Measurements from ENCODE around the gene EMP1. TPM values are rescaled to one million over a fixed set of nuclear protein-coding genes. Genes with fewer than 3 reads are reported as not detected.

Gene EMP1
- total RNA-seq, 1 experiment from 2014 or later, result 0.63 TPM

GRCh38 chr12:13154027-13154538 lies 42.4 kb upstream of the EMP1 start:
- Mint-ChIP-seq H3K4me1 (peaks cover 23 to 28% of the 10 kb centered on the region in 2 experiments), H3K4me3 (no peak overlapping the region), H3K27me3 (ENCODE audit: low read depth) (no peaks in the 10 kb centered on the region; the same call in 1 of the 2 replicates), H3K9me3 (no peaks in the 10 kb centered on the region; a peak in 1 of 5 replicates), H3K36me3 (ENCODE audit: insufficient read depth in 1 of 3, low read depth in 3 of 3) (peaks cover 0 to 4% (median 0%) of the 10 kb centered on the region in 3 experiments; a peak in 2 of 7 replicates), H3K27ac (no peak overlapping the region)
- H3K27ac ChIP-seq (ENCODE audit: insufficient read length, low read depth, low read length), result no peak overlapping the region
- no peak overlapping the region for H2AFZ ChIP-seq (ENCODE audit: low read length)
- H4K8ac ChIP-seq (replicated peaks; ENCODE audit: insufficient read length, low read depth, low read length), result no peak overlapping the region
- H3K9me3 ChIP-seq (ENCODE audit: control insufficient read depth, low read depth, low read length), result no peaks in the 10 kb centered on the region
- H2AK5ac ChIP-seq (ENCODE audit: insufficient read length, low read length), result no peak overlapping the region
- no peak overlapping the region for H3K23ac ChIP-seq (ENCODE audit: insufficient read length, low read depth, low read length)
- no peak overlapping the region for H2BK12ac ChIP-seq (ENCODE audit: insufficient read length, low read depth, low read length)
- no peak overlapping the region for H2BK120ac ChIP-seq (ENCODE audit: low read depth, low read length, poor library complexity, severe bottlenecking)
- H3K9ac ChIP-seq (ENCODE audit: extremely low read depth, insufficient read length, low read length), result no peak overlapping the region
- no peak overlapping the region for H2BK5ac ChIP-seq (ENCODE audit: insufficient read length, low read length)
- no peak overlapping the region for H3K18ac ChIP-seq (ENCODE audit: insufficient read length, low read depth, low read length)
- H3T11ph ChIP-seq (ENCODE audit: low read length), result no peak overlapping the region
- H3K4ac ChIP-seq (ENCODE audit: low read depth, low read length), result no peak overlapping the region
- H3K79me1 ChIP-seq (ENCODE audit: insufficient read depth, low read depth, low read length, poor library complexity, severe bottlenecking), result no peaks in the 10 kb centered on the region
- no peak overlapping the region for H3K14ac ChIP-seq (ENCODE audit: insufficient read depth, low read length)
- H3K4me2 ChIP-seq (ENCODE audit: insufficient read depth, insufficient read length, low read length), result no peak overlapping the region
- H4K20me1 ChIP-seq (ENCODE audit: control insufficient read depth, insufficient read depth, insufficient read length), result no peaks in the 10 kb centered on the region
- H3K79me2 ChIP-seq (ENCODE audit: insufficient read depth, low read length), result no peaks in the 10 kb centered on the region
- no peaks in the 10 kb centered on the region for H3K27me3 ChIP-seq (ENCODE audit: insufficient read depth, low read length)
- no peak overlapping the region for H2BK15ac ChIP-seq (ENCODE audit: low read depth, low read length)
- peaks cover 3% of the 10 kb centered on the region for H3K4me1 ChIP-seq (ENCODE audit: insufficient read depth, low read length)
- H4K5ac ChIP-seq (ENCODE audit: insufficient read length, low read depth, low read length), result no peak overlapping the region
- TF ChIP-seq CTCF (conservative IDR thresholded peaks at IDR 0.05), result no peak
- no peak overlapping the region for H3K56ac ChIP-seq (ENCODE audit: insufficient read length, low read depth, low read length)
- WGBS (ENCODE audit: extremely low coverage, insufficient read length, low lambda C conversion rate), result no CpG with 5 or more reads among the region's 3 CpGs
- no peak for DNase-seq
- H3K23me2 ChIP-seq (ENCODE audit: insufficient read length, low read depth, low read length, poor library complexity, severe bottlenecking), result no peaks in the 10 kb centered on the region
- H4K91ac ChIP-seq (ENCODE audit: insufficient read length, low read depth, low read length), result no peak overlapping the region
- no peak overlapping the region for H2BK20ac ChIP-seq (ENCODE audit: low read depth, low read length, poor library complexity, severe bottlenecking)

All from H9 (cell line).